GM12872 (cell line): ENCODE results near the gene IL20RA.

Experiments
- CTCF ChIP-seq: IDR thresholded peaks from 3 replicates; pipeline ENCODE4 v1.5.1; 2011; ENCODE audit warnings: low read depth, mild to moderate bottlenecking, low read length, moderate library complexity; ENCODE audit not compliant: insufficient read depth

The IL20RA gene

GRCh38 chr6:137044366-137045221 is at the start of gene IL20RA:
IL20RA (minus strand) TSS chr6:137044965; CDS start chr6:137044728, 237 bp downstream.
- no peak for TF ChIP-seq CTCF

- TF ChIP-seq CTCF: no peak
Observed at GRCh38 chr6:137093183-137094069, 48.7 kb upstream of the IL20RA start.

- TF ChIP-seq CTCF: no peak
Observed at GRCh38 chr6:137092018-137092417, 47.3 kb upstream of the IL20RA start.

- no peak for TF ChIP-seq CTCF
Observed at GRCh38 chr6:137089305-137089704, 44.5 kb upstream of the IL20RA start.

- no peak for TF ChIP-seq CTCF
Observed at GRCh38 chr6:137087902-137088301, 43.1 kb upstream of the IL20RA start.

GRCh38 chr6:137086031-137086430 is 41.3 kb upstream of the IL20RA start:
- TF ChIP-seq CTCF: no peak
